Lower lobe of right lung (tissue), 2 donors: ENCODE measurements around the gene BAMBI. TPM values are rescaled to one million over a fixed set of nuclear protein-coding genes. Genes with fewer than 3 reads are reported as not detected.

Experiments used
- ATAC-seq, 2 donors: fragments of 200-7000 bp; cut with Tn5 transposase; one replicate each; pipeline ENCODE4 v1.9.1; 2020 to 2022; ENCODE audit warnings: mild to moderate bottlenecking in 2 of 2, moderate library complexity in 2 of 2
- DNase-seq: peaks from one replicate; pipeline ENCODE4 v3.0.0-alpha.2; 2020
- H3K27ac ChIP-seq: fragments of 200-600 bp; one replicate; pipeline ENCODE4 v1.8.0; 2022
- H3K27me3 ChIP-seq: fragments of 200-600 bp; one replicate; pipeline ENCODE4 v1.8.0; 2022; ENCODE audit warnings: low read depth
- H3K36me3 ChIP-seq: fragments of 200-600 bp; one replicate; pipeline ENCODE4 v1.8.0; 2022; ENCODE audit warnings: mild to moderate bottlenecking
- H3K4me1 ChIP-seq: fragments of 200-600 bp; one replicate; pipeline ENCODE4 v1.8.0; 2022
- H3K4me3 ChIP-seq: fragments of 200-600 bp; one replicate; pipeline ENCODE4 v1.8.0; 2022; ENCODE audit warnings: mild to moderate bottlenecking
- H3K9me3 ChIP-seq: fragments of 200-600 bp; one replicate; pipeline ENCODE4 v1.8.0; 2022
- intact Hi-C: fragments of 100-400 bp; cut with DNase I; formaldehyde crosslinking; loops from one replicate; pipeline ENCODE4 v1.11.0; 2022
- total RNA-seq: library from RNA; stranded (reverse); fragmentation: NEBNext Ultra II Directional; extraction: Animal tissue kit (Norgen Biotek cat#: 25700); gene quantifications from one replicate; pipeline ENCODE4 v1.2.1, GENCODE V29; 2021
- TF ChIP-seq, protein P1 (sequence below): fragments of 200-600 bp; IDR thresholded peaks from one replicate; pipeline ENCODE4 v1.8.0; 2022; ENCODE audit warnings: antibody characterized with exemption, mild to moderate bottlenecking
- donor health status: DM: no; HTN: yes; CAD: no; lungs with severe emphysema.

Gene BAMBI
- total RNA-seq, 1 donor from 2014 or later, result 7.9 TPM

DNA sequence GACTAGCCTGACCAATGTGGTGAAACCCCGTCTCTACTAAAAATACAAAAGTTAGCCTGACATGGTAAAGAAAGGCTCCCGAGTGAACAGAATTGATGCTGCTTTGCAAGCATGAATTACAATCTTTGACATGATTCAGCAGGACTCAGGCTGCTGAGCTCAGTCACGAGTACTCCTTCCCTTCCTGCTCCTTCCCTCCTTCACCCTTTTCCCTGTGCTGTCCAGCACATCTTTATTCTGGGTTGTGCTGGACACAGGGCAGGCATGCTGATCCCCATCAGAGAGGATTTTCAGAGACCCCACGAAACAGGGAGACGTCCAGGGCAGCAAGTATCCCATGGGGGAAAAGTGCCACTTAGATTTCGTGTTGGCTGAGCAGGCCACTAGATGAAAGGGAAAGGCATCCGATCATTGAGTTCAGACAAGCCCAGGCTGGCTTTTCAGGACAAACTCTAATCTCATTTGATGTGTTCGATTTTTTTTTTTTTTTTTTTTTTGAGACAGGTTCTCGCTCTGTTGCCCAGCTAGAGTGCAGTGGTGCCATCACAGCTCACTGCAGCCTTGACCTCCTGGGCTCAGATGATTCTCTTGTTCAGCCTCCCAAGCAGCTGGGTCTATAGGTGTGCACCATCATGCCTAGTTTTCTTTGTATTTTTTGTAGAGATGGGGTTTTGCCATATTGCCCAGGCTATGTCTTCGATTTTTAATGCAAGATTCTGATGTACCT, 36.5 kb downstream of the BAMBI start:
- no peak overlapping the region for H3K27ac ChIP-seq
- no peaks in the 10 kb centered on the region for H3K9me3 ChIP-seq
- DNase-seq, result no peak
- no peaks in the 10 kb centered on the region for H3K36me3 ChIP-seq
- ATAC-seq, result no peak
- TF ChIP-seq, protein P1, sequence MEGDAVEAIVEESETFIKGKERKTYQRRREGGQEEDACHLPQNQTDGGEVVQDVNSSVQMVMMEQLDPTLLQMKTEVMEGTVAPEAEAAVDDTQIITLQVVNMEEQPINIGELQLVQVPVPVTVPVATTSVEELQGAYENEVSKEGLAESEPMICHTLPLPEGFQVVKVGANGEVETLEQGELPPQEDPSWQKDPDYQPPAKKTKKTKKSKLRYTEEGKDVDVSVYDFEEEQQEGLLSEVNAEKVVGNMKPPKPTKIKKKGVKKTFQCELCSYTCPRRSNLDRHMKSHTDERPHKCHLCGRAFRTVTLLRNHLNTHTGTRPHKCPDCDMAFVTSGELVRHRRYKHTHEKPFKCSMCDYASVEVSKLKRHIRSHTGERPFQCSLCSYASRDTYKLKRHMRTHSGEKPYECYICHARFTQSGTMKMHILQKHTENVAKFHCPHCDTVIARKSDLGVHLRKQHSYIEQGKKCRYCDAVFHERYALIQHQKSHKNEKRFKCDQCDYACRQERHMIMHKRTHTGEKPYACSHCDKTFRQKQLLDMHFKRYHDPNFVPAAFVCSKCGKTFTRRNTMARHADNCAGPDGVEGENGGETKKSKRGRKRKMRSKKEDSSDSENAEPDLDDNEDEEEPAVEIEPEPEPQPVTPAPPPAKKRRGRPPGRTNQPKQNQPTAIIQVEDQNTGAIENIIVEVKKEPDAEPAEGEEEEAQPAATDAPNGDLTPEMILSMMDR, result no peak
- intact Hi-C loops, result no loop called here
- no peaks in the 10 kb centered on the region for H3K4me1 ChIP-seq
- H3K4me3 ChIP-seq, result no peak overlapping the region
- no peaks in the 10 kb centered on the region for H3K27me3 ChIP-seq

DNA sequence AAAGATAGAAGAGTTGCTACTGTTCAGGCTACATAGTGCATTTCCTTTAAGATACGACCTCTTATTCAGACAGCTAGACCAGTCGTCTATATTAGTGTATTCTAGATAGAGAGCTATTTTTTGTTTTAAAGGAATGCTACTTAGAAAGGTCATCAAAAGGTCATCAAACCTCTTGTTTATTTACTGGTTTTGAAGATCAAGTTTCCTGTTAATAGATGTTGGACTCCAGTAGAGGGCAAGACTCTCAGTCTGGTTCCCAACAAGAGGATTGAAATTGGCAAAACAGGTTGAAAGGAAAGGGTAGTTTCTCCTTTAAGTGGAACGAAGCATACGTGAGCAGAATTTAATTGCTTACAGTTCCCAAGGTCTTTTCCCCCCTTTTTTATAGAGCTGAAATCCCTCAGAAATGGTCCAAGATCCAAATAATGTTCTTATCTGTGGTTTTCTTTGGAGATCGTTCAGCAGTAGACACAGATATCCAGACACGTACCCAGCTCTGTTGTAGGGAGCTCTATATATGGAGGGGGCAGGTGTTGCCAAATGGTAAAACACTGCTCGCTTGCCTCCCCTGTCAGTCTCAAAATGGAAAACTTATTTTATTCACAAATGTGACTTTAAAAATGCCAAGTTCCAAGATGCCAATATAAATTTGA, 37.2 kb downstream of the BAMBI start:
- TF ChIP-seq, protein P1, result no peak
- intact Hi-C loops, result no loop called here
- no peak for ATAC-seq
- Histone ChIP-seq H3K9me3 (no peaks in the 10 kb centered on the region), H3K4me3 (no peak overlapping the region), H3K27me3 (no peaks in the 10 kb centered on the region), H3K27ac (no peak overlapping the region), H3K4me1 (no peaks in the 10 kb centered on the region), H3K36me3 (no peaks in the 10 kb centered on the region)
- no peak for DNase-seq

DNA sequence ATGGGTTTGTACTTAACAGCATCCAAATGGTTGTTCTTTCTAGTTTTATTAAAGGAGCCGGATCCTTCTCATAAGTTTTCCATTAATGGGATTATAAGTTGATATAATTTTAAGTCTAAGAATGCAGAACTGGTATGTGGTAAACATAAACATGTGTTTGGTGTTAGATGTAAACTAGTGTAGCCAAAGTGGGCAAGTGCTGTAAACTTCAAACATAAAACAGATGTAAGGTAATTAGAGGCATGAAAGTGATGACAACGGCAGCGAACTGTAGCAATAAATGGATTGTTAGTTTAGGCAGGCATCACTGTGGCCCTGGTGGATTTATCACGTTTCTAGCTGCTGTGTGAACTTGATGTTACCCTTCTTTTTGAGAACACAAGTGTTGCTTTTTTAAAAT, 37.9 kb downstream of the BAMBI start:
- no peaks in the 10 kb centered on the region for H3K36me3 ChIP-seq
- no peaks in the 10 kb centered on the region for H3K9me3 ChIP-seq
- H3K4me1 ChIP-seq, result no peaks in the 10 kb centered on the region
- ATAC-seq, result no peak
- no peaks in the 10 kb centered on the region for H3K27me3 ChIP-seq
- TF ChIP-seq, protein P1, result no peak
- intact Hi-C loops, result no loop called here
- H3K4me3 ChIP-seq, result no peak overlapping the region
- no peak for DNase-seq
- no peak overlapping the region for H3K27ac ChIP-seq

DNA sequence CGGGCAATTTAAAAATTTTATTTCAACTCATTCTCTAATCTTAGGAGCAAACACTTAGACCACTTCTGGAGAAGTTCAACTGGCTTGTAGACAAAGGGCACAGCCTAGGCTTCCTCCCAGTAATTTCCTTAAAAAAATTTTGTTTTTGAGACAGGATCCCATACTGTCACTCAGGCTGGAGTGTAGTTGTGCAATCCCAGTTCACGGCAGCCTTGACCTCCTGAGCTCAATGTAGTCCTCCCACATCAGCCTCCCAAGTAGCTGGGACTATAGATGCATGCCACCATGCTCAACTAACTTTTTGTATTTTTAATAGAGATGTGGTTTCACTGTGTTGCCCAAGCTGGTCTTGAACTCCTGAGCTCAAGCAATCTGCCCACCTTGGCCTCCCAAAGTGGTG, 38.4 kb downstream of the BAMBI start:
- H3K4me3 ChIP-seq, result no peak overlapping the region
- ATAC-seq (no peak), DNase-seq (no peak)
- no peaks in the 10 kb centered on the region for H3K36me3 ChIP-seq
- TF ChIP-seq, protein P1, result no peak
- H3K27ac ChIP-seq, result no peak overlapping the region
- intact Hi-C loops, result no loop called here
- no peaks in the 10 kb centered on the region for H3K27me3 ChIP-seq
- H3K9me3 ChIP-seq, result no peaks in the 10 kb centered on the region
- no peaks in the 10 kb centered on the region for H3K4me1 ChIP-seq

DNA sequence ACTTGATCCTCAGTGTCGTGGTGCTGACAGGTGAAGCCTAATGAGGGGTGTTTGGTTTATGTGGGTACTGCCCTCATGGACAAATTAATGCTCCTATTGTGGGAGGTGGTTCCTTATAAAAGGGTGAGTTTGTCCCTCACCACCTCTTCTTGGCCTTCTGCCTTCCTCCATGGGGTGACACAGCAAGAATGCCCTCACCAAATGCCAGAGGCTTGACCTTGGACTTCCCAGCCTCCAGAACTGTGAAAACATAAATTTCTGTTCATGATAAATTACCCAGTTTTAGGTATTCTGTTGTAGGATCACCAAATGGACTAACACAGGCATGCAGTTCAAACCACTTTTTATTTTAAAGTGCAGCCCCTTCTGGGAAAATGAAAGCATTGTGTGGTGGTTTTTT, 39.4 kb downstream of the BAMBI start:
- intact Hi-C loops, result no loop called here
- TF ChIP-seq, protein P1, result no peak
- no peak for ATAC-seq

More for the DNA sequence above, 39.4 kb downstream of the BAMBI start:
- peaks cover 3% of the 10 kb centered on the region for H3K4me1 ChIP-seq
- H3K4me3 ChIP-seq, result no peak overlapping the region
- peaks cover 6% of the 10 kb centered on the region for H3K27me3 ChIP-seq
- no peak for DNase-seq
- no peak overlapping the region for H3K27ac ChIP-seq
- no peaks in the 10 kb centered on the region for H3K36me3 ChIP-seq
- no peaks in the 10 kb centered on the region for H3K9me3 ChIP-seq
